HG02981 (cell line): Measurements from ENCODE around the gene DLGAP1.
A peak's percentile ranks its signal among the peaks of the same experiment; 100 is the strongest.

Experiments used
- ATAC-seq: cut with Tn5 transposase; IDR thresholded peaks from one replicate; pipeline ENCODE4 v1.9.1; 2021; ENCODE audit warnings: mild to moderate bottlenecking, moderate library complexity; ENCODE audit not compliant: unreplicated experiment

The DLGAP1 gene

DNA sequence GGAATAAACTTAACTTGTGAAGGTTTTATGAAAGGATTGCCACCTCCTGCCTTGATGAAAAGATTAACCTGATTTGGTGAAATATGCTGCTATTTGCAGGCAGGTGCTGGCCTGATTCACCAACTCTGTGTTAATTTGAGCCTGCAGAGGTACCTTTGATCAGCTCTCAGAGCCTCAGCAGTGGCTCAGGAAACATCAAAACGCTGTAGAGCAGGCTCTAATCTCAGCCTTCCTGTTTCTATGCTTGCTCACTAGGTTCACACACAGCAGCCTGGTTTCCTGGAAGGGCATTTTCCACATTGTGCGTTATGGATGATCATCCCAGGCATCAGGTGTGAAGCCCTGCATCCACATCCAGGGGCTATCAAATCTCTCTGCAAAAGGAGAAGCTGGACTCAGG, 988.2 kb downstream of the DLGAP1 start:
- no peak for ATAC-seq

DNA sequence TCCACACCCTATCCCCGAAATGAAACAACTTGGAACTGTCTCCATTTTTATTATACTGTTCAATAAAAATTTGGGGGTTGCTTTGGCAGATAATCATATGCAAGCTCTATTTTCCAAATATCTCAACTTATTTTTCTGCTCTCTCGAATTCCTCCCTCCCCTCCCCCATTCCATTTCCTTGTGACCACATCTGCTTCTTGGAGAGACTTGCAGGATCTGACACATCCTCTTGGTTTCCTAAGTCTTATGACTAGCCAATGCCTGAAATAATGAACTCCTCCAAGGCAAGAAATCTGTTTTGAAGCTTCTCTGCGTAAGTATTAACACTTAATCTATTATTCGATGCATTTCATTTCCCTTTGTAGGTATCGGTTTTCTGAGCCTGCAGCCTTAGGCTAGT, 989.1 kb downstream of the DLGAP1 start:
- ATAC-seq, result no peak

DNA sequence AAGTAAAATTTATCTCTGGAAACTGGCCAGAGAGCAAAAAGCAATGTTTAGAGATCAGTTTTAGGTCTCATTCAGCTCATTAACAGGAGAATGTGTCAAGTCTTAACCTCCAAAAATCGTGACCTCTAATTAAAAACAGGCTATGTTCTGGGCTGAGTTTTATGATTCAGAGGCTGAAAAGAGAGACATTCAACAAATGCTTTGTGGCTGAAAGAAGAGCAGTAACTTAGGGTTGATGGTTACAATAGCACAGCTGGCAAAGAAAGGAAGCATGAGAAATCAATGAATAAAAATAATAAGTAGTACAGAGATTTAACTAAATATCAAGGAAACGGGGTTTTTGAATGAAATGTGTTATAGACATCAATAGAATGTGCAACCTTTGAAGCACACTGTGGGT, 992.1 kb downstream of the DLGAP1 start:
- no peak for ATAC-seq

DNA sequence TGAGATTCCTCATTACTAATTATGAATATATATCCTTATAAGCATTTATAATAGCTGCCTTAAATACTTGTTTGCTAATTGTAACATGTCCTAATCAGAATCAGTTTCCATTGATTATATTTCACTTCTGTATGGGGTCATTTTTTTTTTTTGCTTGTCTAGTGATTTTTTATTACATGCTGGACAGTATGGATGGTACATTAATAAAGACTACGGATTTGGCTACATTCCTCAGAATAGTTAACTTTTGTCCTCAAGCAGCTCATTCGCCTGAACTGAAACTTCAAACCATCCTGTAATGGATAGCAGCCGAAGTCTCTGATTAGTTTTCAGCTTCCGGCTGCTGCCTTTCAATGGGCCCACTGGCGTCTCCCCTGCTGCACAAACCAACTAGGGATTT, 993.4 kb downstream of the DLGAP1 start:
- no peak for ATAC-seq

DNA sequence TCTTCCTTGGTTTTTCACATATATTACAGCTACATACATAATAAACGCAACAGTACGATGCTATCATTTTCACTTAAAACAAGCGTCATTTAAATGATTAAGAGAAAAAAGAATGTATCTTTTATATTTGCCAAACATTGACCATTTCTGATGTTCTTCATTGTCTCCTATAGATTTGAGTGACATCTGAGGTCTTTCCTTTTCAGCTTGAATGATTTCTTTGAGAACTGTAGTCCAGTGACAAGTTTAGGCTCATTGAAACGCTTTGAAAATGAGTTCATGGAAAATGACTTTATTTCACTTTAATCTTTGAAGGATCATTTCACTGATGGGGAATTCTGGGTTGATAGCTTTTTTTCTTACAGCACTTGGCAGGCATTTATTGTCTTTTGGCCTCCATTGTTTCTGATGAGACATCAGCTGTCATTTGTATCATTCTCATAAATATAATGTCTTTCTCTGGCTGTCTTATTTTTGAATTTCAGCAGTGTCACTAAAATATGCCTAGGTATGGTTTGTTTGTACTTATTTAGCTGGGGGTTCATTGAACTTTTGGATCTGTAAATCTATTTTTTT, 994.2 kb downstream of the DLGAP1 start:
- no peak for ATAC-seq

DNA sequence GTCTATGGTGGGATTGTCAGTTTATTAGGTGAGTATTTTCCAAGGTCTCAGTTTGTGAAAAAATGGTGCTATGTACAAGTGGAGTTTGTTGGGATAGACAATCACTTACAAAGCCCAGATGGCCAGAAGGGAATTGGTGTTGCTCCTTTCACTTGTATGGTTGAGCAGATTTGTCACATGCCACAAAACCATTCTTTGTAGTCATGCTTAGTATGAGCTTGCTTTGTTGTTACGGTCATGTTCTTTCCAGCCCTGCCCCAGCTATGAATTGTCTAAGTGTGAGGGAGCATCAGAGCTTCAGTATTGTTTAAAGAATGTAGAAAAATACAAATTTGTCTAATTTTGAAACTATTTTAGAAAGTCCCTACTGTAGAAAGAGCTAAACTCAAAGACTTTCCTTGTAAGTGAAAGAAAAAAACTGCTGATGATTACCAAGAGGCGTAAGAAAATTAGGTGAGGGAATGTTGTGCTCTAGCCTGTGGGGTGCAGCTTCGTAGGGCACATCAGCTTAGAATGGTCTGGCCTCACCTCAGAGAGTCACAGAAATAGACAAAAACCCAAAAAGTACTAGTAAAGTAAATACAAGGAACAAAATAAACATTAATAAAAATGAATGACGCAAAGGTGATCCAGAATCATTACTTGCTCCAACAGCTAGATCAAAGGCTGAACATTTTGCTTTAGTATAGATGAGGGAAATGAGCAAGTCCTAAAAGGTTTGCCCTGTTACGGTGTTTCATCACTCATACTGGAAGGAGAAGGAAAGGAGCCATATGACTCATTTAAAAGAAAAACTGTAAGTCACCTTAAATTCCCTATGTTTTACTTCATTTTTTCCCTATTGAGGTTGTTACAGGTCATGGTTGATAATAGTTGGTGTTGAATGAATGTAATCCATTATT, 995.9 kb downstream of the DLGAP1 start:
- peak; percentile 42 for ATAC-seq

DNA sequence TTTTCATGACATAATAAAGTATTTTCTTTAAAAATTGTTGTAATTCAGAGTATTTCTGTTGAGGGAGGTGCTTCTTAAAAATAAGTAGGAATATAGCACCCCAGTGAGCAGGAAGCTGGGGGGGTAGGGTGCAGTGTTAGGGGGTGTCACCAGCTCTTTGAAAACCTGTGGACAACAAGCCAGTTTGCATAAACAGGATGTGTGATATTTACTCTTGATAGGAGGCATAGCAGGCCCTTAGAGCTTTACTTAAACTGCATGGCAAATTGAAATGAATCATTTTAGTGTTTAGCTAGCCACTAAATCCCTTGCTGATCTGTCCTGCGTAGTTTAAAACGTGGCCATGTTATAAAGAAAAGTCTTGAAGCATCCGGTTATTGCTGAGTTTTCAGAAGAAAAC, 996.7 kb downstream of the DLGAP1 start:
- ATAC-seq, result no peak

DNA sequence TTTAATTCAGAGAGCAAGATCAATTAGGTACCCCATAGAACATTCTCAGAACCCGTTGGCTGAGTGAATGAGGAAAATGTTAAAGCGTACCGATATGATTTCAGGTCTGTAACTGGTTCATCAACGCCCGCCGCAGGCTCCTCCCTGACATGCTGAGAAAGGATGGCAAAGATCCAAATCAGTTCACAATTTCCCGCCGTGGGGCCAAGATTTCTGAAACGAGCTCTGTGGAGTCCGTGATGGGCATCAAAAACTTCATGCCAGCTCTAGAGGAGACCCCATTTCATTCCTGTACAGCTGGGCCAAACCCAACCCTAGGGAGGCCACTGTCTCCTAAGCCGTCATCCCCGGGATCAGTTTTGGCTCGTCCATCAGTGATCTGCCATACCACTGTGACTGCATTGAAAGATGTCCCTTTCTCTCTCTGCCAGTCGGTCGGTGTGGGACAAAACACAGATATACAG, 997.8 kb downstream of the DLGAP1 start:
- ATAC-seq, result no peak

DNA sequence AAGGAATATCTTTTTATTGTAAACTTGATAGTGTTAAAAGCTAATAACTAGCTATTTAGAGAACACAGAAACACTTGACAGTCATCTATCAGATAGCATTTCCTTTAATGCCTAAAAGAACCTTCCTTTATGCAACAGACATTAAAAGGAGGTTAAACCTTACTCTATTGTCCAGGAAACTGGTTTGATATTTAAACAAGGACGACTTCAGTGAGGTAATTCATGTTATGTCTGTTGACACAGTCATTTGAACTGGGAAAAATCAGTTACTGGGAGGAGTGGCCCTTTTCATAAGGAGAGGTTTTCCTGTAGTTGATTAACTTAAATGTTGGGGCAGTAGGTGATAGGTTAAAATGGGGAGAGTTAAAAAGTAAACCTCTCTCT, 998.4 kb downstream of the DLGAP1 start:
- no peak for ATAC-seq

DNA sequence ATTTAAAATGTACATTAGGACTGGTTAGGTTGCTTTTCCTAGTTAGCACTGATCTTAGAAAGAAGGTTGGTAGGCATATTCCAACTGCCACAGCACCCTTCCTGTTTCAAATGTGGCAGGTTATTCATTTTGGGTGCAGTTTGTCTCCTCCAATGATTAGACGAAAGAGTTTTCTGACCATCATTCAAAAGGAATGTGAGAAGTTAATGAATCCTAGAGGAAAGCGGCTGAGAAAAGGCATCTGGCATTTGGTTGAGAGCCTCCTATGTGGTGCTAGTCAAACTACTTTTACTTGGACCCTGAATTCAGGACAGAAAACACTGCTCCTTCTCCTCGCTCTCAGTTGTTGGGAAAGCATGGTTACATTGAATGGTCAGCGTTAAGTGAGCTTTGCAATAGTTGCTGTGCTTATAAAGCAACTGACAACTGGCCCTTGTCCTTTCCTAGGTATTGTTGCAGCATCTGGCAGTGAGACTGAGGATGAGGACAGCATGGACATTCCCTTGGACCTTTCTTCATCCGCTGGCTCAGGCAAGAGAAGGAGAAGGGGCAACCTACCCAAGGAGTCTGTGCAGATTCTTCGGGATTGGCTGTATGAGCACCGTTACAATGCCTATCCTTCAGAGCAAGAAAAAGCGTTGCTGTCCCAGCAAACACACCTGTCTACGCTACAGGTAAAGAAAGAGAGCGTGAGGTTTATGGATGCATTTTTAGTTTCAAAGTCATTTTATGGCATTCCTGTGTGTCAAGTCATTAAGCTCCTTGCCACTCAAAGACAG, 999.0 kb downstream of the DLGAP1 start:
- ATAC-seq, result no peak

DNA sequence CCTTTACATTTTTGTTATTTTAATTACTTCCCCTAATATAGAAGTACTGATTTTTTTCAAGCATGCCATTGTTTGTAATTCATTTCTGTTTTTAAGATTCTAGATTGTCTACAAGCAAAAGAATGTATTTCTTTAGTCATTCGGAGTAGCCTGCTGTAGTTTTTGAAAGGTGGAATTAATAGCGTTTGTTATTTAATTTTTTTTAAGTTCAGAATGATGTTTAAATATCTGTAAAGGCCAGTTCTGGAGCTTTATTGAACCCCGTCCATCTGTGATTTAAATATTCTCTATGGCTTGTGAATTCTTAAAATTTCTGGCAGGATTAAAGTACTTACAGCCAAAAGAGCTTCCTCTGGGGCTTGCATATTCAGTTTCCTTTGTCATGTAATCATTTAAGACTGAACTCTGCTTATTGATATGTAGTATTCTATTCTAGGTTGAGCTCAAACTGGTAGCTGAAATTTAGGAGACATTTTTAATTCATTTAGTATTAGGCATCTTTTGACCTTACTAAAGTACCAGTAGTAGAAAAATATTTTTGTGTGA, 999.9 kb downstream of the DLGAP1 start:
- ATAC-seq, result no peak

DNA sequence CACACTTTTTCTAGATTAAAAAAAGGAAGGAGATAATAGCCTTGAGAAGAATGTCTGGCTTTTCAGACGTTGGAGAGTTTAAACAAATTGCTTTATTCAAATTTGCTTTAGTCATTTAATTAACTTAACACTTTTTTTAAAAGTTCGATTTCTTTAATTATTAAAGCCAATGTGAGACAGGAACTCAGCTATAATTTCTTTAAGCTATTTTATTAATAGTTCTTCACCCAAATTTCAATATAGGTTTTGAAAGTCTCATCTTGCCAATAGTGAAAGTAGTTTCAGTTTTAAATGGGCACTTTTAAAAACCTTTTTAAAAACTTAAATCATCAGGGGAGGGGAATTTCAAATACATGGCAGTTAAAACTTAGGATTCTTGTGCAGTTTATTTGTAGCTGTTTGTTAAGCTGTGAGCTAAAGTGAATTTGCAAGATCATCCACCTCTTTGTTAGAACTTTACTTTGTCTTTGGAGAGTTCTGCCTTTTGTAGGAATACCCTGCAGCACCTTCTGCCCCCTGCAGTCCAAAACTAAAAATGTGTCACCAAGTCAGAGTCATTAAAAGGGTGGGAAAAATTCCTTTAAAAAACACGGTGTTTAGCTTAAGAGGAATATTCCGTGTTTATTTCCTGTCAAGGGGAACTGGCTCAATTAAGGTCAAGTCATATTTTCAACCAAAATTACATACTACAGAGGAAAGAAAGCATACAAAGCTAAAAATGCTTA, 1000.6 kb downstream of the DLGAP1 start:
- no peak for ATAC-seq

DNA sequence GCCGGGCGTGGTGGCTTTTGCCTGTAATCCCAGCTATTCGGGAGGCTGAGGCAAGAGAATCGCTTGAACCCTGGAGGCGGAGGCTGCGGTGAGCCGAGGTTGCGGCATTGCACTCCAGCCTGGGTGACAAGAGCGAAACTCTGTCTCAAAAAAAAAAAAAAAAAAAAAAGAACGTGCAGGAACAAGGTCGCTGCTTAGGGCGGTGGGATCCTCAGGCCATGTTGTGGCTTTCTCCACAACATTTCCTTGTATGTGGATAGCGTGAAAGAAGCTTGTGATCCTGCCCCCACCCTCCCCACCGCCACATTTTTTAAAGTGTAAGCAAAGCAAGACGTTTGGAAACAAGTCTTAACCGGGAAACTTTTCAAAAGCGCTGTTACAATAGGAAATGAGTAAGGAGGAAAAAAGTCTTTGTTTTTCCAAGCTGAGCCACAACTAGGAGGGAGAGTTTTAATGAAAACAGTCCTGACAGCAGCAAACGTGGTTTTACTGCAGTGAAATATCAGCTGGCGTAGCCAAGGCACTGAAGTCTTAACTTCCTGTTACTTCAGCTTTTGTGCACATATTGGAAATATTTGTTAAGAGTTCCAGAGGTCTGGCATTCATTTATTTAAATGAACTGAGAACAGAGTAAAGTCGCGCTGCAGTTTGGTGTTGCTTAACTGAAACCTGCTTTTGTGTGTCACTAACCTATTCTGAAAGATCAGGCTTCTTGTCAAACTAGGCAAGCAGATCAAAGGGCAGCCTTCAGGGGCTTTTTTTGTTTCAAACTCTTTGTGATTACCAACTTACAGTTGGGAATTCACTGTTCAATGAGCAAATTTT, 1001.4 kb downstream of the DLGAP1 start:
- ATAC-seq, result peak; percentile 25

DNA sequence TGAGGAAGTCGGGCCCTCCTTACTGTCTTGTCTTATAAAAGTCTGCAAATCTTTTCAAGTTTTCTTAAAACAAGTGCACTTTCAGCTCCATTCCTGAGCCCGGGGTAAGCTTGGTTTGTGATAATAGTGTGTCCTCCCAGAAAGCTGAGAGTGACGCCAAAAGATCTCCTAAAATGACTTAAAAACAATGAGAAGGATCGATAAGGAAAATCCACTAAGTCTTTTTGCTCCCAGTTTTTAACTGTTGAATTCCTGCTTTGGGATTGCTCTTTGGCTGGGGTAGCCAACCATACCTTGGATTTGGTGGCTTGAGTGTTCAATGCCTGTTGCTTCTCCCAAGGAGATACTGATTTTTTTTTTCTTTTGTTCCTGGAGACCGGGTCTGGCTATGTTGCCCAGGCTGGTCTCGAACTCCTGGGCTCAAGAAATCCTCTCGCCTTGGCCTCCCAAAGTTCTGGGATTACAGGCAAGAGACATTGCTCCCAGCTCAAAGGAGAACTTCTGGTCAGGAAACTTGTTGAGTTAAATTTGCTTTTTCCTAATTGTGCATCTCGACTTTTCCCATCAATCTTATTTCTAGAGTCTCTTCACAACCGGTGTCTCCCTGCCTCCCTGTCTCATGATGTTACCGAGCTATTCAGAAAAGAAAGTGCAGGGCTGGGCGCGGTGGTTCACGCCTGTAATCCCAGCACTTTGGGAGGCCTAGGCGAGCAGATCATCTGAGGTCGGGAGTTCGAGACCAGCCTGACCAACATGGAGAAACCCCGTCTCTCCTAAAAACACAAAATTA, 1002.2 kb downstream of the DLGAP1 start:
- ATAC-seq, result no peak

DNA sequence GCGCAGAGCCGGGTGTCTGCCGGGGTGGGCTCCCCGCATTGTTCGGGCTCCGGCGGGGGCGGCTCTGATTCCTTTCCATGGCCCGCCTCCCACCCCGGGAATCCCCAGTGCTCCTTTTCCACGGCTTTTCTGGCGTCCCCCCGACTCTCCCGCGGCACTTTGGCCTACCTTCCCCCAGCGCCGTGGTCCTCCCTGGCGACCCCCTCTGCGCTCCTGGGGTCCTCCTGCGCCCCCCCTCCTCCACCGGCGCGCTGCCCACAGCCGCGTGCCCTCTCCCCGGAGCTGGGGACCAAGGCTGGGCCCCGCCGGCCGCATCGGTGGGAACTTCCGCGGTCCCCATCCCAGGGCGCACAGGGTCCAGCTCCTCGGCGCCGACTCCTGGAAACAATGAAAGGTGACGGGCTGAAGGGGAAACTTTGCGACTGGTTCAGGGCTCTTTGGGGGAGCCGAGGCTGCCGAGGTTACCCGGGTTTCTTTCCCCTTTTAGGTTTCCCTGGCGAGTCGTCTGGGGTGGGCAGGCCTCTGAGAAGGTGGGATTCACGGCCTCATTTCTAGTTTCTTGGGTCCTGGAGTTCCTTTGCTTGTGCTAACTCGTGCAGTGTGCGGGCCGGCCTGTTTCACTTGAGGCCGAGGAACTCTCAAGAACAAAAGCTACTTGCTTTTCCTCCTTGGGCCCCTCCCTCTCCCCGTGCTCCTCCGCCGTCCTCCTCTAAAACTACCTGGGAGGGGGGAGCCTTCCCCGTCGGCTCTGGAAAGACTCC, 1002.9 kb downstream of the DLGAP1 start:
- ATAC-seq, result no peak

DNA sequence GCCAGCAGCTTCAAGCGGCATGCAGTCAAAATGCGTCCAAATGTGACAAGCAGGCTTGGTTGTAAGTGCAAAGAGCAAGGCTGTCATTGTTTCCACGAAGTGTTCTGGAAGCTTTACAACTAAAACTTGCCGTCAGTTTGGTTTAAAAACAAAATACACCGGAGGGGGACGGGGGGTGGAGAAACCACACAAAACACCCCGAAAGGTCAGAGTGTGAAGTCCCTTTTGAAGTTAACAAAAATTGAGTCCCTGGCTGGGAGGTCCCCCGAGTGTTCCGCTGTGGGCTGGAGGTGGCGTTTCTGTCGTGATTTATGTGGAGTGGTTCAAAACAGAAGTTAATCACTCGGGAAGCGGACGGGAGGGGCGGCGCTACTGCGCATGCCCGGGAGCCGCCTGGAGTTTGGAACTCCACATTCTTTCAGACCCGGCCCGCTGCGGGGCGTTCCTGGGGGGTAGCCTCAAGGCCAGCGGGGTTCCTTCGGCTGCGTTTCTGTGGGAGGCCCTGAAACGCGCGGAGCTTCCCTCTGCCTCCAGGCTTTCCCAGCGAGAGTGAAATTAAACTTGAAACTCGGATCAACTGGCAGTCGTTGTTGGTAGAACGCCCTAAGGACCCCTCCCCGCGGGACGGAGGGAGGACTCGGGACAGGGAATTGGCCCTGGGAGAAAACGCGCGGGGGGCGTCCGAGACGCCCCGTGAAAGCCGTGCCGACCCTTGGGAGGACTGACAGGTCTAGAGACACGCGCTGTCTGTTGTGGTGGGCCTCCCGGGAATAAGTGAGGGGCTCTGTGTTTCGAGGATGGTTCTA, 1003.7 kb downstream of the DLGAP1 start:
- ATAC-seq, result no peak

DNA sequence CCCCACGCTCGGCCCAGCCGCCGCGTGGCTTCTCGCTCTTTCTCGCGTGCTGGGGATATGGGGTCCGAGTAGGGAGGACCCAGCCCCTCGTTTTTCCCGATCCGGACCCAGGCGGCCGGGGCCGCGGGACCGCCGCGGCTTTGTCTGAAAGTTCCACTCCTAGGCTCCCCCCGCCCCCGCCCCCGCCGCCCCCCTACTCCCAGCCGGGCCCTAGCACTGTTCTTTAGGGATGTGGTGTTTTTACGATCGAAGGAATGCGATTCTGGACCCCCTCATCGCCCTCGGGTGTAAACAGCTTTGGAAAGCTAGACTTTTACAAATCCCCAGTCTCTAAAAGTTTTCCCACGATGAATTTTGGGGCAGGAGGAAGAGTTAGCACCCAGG, 1004.3 kb downstream of the DLGAP1 start:
- ATAC-seq, result no peak
